Measurements from ENCODE around the gene SLC35C1.

Gene SLC35C1

GRCh38 chr11:45801723-45802315 is 3.1 kb upstream of the SLC35C1 start:
- no peak overlapping the region for H3K27ac ChIP-seq
- TF ChIP-seq CTCF (IDR thresholded peaks at IDR 0.05) (no peak), ZFX (IDR thresholded peaks at IDR 0.05; ENCODE audit: borderline replicate concordance) (no peak)

GRCh38 chr11:45802531-45803317 is 2.2 kb upstream of the SLC35C1 start:
- no peak overlapping the region for H3K27ac ChIP-seq
- TF ChIP-seq CTCF (IDR thresholded peaks at IDR 0.05) (no peak), ZFX (IDR thresholded peaks at IDR 0.05; ENCODE audit: borderline replicate concordance) (no peak)

GRCh38 chr11:45803971-45804760 is 783 bp upstream of the SLC35C1 start:
- H3K27ac ChIP-seq: peak overlapping the region; percentile 43; the same call in 1 of the 2 replicates
- peak; percentile 26; the same call in 1 of the 2 replicates for TF ChIP-seq CTCF (IDR thresholded peaks at IDR 0.05)
- no peak for TF ChIP-seq ZFX (IDR thresholded peaks at IDR 0.05; ENCODE audit: borderline replicate concordance)

DNA sequence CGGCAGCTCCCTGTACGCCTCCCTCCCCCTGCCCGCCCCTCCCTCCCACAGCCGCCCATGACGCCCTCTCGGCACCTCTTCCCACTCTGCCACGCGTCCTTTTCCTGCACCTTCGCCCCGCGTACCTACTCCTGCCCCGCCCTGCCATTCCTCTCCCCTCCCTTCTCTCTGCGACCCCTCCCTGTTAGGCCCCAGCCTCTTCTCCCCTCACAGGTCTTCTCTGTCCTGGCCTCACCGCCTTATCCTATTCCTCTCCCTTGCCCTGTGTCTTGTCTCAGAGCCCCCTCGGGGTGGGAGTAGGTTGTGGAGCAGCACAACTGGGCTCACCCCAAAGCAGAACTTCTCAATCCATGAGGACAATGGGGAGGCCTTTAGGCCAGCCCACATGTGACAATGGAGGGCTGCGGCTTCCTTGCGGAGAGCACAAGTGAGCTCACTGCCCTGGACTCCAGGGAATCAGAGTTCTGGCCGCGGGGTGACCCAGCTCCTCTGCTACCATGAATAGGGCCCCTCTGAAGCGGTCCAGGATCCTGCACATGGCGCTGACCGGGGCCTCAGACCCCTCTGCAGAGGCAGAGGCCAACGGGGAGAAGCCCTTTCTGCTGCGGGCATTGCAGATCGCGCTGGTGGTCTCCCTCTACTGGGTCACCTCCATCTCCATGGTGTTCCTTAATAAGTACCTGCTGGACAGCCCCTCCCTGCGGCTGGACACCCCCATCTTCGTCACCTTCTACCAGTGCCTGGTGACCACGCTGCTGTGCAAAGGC is 539 bp downstream of the SLC35C1 start:
- no peak for TF ChIP-seq ZFX (IDR thresholded peaks at IDR 0.05; ENCODE audit: borderline replicate concordance)
- TF ChIP-seq CTCF (IDR thresholded peaks at IDR 0.05): no peak
- H3K27ac ChIP-seq: peak overlapping the region; percentile 43

DNA sequence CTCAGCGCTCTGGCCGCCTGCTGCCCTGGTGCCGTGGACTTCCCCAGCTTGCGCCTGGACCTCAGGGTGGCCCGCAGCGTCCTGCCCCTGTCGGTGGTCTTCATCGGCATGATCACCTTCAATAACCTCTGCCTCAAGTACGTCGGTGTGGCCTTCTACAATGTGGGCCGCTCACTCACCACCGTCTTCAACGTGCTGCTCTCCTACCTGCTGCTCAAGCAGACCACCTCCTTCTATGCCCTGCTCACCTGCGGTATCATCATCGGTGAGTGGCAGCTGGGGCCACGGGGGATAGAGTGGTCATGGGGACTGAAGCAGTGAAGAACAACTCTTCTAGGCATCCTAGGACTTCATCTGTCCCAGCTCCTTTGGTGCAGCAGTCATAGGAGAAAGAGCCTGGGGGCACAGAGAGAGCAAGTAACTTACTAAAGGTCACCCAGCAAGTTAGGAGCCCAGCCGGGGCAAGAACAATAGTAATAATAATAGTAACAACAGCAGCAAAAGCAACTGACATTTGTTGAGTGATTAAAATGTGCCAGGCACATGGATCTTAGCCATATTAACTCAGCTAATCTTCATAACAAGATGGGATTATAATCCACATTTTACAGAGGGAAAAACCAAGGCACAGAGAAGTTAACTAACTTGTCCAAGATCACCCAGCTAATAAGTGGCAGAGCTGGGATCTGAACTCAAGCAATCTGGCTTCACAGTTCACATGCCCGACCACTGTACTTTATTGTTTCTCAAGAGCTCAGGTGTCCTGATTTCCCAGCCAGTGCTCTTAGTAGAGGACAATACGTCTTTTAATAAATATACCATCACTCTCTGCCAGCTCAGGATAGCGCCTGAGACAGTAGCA is 1.4 kb downstream of the SLC35C1 start:
- no peak for TF ChIP-seq ZFX (IDR thresholded peaks at IDR 0.05; ENCODE audit: borderline replicate concordance)
- TF ChIP-seq CTCF (IDR thresholded peaks at IDR 0.05): no peak
- H3K27ac ChIP-seq: no peak overlapping the region

Measured in 22Rv1 (cell line).